Hematopoietic multipotent progenitor cell treated with erythropoietin and hydrocortisone succinate and interleukin-3 and kit ligand, for 6 days (in vitro differentiated cells): Measurements from ENCODE around the gene IQGAP3.

Source experiments
- DNase-seq: peaks from one replicate; pipeline ENCODE4 v3.0.0-alpha.2; 2015

Gene IQGAP3

DNA sequence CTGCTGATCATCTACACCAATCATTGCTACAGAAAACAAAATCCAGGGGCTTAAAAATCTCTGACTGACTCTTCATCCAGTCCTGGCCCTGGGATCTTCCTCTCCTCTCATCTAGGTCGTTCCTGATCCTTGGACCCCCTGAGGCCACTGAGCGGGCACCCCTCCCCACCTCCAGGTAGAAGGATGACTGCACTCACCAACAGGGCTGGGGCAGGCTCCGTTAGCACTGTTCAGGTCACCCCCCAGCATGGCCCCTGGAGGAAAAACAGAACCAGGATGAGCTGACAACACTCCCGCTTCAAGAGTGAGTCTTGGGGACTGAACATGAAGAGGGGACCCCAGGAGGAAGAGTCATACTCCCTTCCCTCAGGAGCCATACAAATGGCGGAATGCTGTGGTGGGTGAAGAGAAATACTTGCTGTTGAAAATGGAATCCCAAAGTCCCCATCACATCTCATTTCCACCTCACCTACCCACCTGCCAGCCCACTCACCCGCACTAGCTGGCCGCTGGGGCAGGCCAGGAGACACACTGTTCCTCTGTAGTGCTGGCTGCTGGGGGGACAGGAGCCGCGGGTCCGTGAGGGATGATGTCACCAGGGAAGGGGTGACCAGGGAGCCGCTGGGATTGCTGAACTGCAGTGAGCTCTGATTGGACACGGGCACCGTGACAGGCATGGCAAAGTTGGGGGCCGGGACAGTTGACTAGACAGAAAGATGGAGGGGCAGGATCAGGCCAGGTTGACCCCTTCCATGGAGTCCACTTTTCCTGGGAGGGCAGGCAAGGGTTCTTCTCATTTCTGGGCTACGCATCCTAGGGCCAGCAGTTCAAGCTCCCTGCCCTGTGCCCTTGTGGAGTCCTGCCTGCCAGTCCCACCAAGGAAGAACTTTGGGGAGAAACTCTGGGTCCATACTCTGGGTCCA, 93.0 kb downstream of the IQGAP3 start:
- no peak for DNase-seq

DNA sequence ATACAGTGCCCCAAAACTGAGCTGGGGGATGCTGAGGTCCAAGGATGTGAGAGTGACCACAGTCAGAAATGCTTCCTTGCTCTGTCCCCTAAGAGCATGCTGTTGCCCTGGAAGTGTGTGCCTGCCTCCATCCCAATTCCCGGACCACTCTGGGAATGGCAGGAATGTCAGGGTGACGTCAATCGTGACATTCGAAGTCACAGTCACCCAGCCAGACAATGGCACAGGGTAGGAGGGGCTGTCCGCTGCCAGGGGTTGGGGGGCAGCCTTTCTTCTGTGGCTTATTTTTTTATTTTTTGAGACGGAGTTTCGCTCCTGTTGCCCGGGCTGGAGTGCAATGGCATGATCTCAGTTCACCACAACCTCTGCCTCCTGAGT, 94.1 kb downstream of the IQGAP3 start:
- DNase-seq, result no peak

DNA sequence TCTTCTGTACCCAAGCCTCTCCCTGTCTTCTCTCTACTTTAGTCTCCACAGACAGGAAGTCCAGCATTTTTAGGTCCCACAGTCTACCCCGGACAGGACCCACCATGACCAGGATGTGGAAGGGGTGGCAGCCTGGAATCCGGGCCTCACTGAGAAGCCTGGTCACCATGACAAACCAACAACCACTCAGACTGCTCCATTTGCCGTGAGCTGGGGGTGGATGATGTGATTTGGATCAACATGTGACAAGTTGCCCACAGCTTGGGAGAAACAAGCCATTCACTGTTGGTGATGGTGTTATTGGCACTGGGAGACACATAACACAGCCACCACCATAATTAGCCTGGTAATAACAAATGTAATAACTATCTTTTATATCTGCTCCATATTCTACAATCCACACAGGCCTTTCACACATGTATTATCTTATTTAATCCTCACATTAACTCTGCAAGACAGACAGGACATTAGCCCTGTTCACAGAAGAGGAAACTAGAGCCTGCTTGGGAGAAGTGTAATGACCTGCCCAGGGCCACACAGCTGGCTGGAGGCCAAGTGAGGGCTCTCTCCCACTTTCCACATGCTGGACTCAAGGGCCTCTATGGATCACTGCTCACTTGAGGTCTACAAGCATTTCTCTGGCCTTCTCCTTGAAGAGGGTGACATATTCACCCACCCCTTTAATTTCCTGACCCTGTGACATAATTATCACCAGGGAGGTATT, 94.7 kb downstream of the IQGAP3 start:
- DNase-seq, result no peak

DNA sequence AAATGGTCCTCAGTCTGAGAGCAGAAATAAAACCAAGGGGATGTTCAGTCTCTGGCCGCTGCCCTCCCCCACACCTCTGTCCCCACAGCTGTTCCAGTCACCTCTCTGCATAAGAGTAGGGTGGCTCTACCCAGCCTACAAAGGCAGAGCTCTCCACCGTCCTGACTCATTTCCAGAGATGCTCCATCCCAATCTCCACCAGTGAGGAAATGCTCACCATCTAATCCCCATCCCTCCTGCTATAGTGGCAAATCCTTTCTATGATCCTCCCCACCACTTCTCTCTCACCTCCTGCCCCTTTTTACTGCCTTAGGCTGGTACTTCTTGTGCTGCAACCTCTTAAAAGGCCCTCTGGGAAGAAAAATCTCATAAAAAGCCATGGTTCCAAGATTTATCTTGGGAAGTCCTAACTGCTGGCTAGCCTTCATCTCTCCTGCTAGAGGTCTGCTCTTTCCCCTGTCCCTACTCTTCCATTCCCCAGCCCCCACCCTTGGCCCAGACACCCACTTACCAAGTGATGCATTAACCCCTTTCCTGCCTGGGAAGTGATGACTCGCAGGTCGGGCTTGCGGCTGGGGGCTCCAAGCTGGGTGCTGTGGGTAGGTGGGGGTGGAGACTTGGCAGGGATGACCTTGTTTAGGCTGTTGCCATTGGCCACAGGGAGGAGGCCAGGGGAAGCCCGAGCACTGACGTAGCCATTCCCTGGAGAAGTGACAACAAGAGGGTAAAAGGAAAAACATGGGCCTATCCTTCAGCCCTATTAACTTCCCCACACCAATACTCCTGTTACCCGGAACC, 95.7 kb downstream of the IQGAP3 start:
- DNase-seq, result no peak

DNA sequence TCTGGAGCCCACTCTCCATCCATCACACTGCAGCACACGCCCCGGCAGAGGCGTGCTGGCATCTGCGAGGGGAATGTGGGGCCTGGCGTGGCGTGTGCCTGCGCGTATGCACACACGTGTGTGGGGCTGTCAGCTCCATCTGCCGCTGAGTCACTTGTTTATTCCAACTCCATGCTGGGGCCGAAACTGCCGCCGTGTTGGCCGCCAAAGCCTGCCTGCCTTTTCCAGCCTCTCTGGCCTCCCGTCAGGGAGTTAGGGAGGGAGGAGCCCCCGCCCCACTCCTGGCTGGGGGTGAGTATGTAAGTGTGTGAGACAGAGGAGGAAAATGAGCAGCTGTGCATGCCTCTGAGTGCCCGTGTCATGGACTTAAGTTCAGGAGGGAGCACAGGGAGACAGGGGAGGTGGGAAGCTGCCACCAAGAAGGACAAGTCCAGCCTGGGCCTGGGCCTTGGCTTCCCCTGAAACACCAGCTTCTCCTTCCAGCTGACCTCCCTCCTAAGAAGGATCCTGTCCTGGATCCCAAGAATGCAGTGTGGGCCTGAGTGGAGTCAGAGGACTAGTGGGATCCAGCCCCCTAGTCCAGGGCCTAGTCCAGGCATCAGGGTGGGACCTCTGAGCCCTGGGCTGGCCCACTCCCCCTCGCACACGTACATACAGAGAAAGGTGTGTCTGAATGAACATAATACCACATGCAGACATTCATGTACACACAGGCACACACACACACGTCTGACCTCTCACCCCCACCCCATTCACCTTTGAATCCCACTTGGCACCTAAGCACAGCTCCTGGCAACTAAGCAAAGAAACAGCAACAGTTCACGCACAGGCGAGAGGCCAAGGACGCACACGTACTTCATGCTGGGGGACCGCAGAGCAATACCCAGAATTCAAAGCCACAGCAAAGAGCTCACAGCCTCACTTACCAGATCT, 96.5 kb downstream of the IQGAP3 start:
- DNase-seq, result no peak
